ENCODE measurements around the gene TAS2R19. TPM values are rescaled to one million over a fixed set of nuclear protein-coding genes. Genes with fewer than 3 reads are reported as not detected.
"Not testable (repeated sequence)": the region's sequence is repeated elsewhere in the genome, so short reads cannot be mapped to it uniquely, and the experiment has no call there.

TAS2R19 gene
- total and polyA plus RNA-seq, 7 donors = 0.08 to 0.86 (median 0.34) TPM

DNA sequence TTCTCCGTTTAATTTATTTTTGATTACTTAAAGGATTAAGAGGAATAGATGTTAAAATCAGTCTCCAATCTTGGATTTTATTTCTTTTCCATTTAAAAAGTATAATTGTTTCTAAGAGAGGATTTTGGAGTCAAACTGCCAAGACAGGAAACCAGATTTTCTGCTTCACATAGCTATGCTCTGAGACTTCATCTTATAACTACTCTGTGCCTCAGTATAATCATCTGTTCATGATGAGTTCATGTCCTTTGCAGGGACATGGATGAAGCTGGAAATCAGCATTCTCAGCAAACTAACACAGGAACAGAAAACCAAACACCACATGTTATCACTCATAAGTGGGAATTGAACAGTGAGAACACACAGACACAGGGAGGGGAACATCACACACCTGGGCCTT is 17.7 kb upstream of the TAS2R19 start:
- Histone ChIP-seq H3K27me3 (ENCODE audit: insufficient read depth in 3 of 3, low read length in 2 of 3) (no peaks in the 10 kb centered on the region), H3K4me3 (no peak overlapping the region), H3K9me3 (no peaks in the 10 kb centered on the region), H3K27ac (no peak overlapping the region), H3K36me3 (ENCODE audit: insufficient read depth in 1 of 2, low read depth in 1 of 2) (peaks cover 0 to 3% of the 10 kb centered on the region in 2 donors), H3K4me1 (no peaks in the 10 kb centered on the region)
- DNase-seq (no peak), ATAC-seq (no peak)
- TF ChIP-seq, protein P1, sequence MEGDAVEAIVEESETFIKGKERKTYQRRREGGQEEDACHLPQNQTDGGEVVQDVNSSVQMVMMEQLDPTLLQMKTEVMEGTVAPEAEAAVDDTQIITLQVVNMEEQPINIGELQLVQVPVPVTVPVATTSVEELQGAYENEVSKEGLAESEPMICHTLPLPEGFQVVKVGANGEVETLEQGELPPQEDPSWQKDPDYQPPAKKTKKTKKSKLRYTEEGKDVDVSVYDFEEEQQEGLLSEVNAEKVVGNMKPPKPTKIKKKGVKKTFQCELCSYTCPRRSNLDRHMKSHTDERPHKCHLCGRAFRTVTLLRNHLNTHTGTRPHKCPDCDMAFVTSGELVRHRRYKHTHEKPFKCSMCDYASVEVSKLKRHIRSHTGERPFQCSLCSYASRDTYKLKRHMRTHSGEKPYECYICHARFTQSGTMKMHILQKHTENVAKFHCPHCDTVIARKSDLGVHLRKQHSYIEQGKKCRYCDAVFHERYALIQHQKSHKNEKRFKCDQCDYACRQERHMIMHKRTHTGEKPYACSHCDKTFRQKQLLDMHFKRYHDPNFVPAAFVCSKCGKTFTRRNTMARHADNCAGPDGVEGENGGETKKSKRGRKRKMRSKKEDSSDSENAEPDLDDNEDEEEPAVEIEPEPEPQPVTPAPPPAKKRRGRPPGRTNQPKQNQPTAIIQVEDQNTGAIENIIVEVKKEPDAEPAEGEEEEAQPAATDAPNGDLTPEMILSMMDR (IDR thresholded peaks at IDR 0.05) = no peak
- 56 to 83% (median 68%) methylated on average over 1 of the region's 1 CpG for WGBS, 3 donors
- intact Hi-C loops (cut with DNase I) = no loop called here

DNA sequence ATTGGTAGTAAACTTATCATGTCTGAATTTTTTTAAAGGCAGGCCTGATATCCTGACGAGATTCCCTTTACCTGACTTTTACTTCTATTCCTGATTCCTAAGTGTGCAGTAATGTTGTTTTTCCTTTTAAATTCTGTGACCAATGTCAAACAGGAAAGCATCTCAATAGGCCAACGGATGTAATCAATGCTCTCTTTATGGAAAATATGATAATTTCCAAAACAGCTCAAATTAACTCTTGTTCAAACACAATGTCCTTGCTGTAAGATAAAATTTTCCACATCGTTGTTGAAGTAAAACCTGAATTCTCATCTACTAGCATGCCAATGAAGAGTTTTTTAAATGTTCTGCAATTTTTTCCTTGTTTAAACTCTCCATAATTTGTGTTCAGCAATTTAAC is 16.8 kb upstream of the TAS2R19 start:
- Histone ChIP-seq H3K4me1 (no peaks in the 10 kb centered on the region), H3K36me3 (ENCODE audit: insufficient read depth in 1 of 2, low read depth in 1 of 2) (no peaks in the 10 kb centered on the region), H3K27me3 (ENCODE audit: insufficient read depth in 3 of 3, low read length in 2 of 3) (no peaks in the 10 kb centered on the region), H3K27ac (no peak overlapping the region), H3K9me3 (no peaks in the 10 kb centered on the region), H3K4me3 (no peak overlapping the region)
- ATAC-seq (no peak), DNase-seq (no peak)
- 63 to 74% (median 73%) methylated on average over 3 of the region's 3 CpGs for WGBS, 3 donors
- TF ChIP-seq, protein P1 (IDR thresholded peaks at IDR 0.05) = no peak
- intact Hi-C loops (cut with DNase I) = loop anchor here in 1 of 2 donors (2.0 kb wide), 1 partner anchor 28 kb away; no protein-coding TSS in a partner anchor

DNA sequence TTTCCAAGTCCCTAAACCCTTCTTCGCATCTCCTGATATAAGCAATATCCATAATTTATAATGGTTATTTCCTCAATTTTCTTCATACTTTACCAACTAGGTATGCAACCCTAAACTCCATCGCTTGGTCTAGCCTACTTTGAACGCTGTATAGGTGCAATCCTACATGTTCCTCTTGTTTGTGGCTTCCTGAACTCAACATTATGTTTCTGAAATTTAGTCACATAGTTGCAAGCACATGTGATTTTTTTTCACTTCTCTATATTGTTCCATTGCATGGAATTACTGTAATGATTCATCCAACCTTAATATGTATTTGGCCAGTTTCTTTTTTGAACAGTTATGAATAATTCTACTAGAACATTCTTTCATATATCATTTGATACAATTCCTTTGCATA is 11.5 kb upstream of the TAS2R19 start:
- H3K36me3 ChIP-seq (ENCODE audit: insufficient read depth in 1 of 2, low read depth in 1 of 2); ATAC-seq; H3K27ac ChIP-seq; H3K4me1 ChIP-seq; DNase-seq; H3K27me3 ChIP-seq (ENCODE audit: insufficient read depth in 3 of 3, low read length in 2 of 3); H3K9me3 ChIP-seq; intact Hi-C loops (cut with DNase I); H3K4me3 ChIP-seq: not testable (repeated sequence)
- 100% methylated on average over 1 of the region's 3 CpGs; no CpG with 5 or more reads in 2 of the 3 donors for WGBS, 3 donors

DNA sequence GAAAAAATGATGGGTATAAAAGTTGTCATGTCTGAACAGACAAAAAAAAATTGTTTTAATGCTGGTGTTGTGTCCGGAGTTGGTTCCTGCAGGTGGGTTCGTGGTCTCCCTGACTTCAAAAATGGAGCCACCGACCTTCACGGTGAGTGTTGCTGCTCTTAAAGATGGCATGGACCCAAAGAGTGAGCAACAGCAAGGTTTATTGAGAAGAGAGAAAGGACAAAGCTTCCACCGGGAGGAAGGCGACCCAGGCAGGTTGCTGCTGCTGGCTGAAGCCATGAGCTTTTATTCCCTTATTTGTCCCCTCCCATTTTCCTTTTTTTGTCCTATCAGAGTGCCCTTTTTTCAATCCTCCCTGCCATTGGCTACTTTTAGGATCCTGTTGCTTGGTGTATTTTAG is 8.9 kb upstream of the TAS2R19 start, which contains the start of gene TAS2R31:
TSS of gene TAS2R31 (minus strand) at position 101 of the 400 bp plus-strand sequence. CDS start at position 29, 72 bp downstream.
- TF ChIP-seq, protein P1 (IDR thresholded peaks at IDR 0.05) = no peak
- H3K27ac ChIP-seq = no peak within 1 kb of the TSS
- ATAC-seq (no peak), DNase-seq (no peak)
- no peaks in the 10 kb centered on the region for H3K36me3 ChIP-seq (ENCODE audit: insufficient read depth in 1 of 2, low read depth in 1 of 2)
- 96 to 98% (median 98%) methylated on average over 6 of the region's 6 CpGs for WGBS, 3 donors
- H3K9me3 ChIP-seq = no peaks in the 10 kb centered on the region
- no peaks in the 10 kb centered on the region for H3K4me1 ChIP-seq
- intact Hi-C loops (cut with DNase I) = no loop called here
- H3K4me3 ChIP-seq = no peak within 1 kb of the TSS
- no peaks in the 10 kb centered on the region for H3K27me3 ChIP-seq (ENCODE audit: insufficient read depth in 3 of 3, low read length in 2 of 3)

DNA sequence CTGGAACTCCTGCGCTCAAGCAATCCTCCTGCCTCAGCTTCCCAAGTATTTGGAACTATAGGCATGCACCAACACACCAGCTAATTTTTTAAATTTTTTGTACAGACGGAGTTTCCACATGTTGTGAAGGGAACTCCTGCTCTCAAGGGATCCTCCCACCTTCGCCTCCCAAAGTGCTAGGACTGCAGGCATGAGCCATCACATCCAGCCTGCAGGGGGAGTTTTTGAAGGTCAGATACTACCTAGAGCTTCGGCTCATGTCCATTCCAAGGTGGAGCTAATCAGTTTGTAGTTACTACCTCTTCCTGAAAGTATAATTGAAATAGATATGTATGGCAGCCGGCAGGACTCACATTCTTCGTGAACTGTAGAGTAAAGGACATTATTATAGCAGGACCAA is 3.7 kb upstream of the TAS2R19 start:
- 94 to 97% (median 94%) methylated on average over 6 of the region's 6 CpGs for WGBS, 3 donors
- Histone ChIP-seq H3K4me1 (no peaks in the 10 kb centered on the region), H3K9me3 (no peaks in the 10 kb centered on the region), H3K27me3 (ENCODE audit: insufficient read depth in 3 of 3, low read length in 2 of 3) (no peaks in the 10 kb centered on the region), H3K36me3 (ENCODE audit: insufficient read depth in 1 of 2, low read depth in 1 of 2) (peaks cover 0 to 3% of the 10 kb centered on the region in 2 donors), H3K4me3 (no peak overlapping the region), H3K27ac (no peak overlapping the region)
- DNase-seq (no peak), ATAC-seq (no peak)
- TF ChIP-seq, protein P1 (IDR thresholded peaks at IDR 0.05) = no peak
- intact Hi-C loops (cut with DNase I) = no loop called here

Measured in psoas muscle (tissue), 8 donors.